ENCODE measurements around the gene IL4I1.
A peak's percentile ranks its signal among the peaks of the same experiment; 100 is the strongest.

Gene IL4I1

DNA sequence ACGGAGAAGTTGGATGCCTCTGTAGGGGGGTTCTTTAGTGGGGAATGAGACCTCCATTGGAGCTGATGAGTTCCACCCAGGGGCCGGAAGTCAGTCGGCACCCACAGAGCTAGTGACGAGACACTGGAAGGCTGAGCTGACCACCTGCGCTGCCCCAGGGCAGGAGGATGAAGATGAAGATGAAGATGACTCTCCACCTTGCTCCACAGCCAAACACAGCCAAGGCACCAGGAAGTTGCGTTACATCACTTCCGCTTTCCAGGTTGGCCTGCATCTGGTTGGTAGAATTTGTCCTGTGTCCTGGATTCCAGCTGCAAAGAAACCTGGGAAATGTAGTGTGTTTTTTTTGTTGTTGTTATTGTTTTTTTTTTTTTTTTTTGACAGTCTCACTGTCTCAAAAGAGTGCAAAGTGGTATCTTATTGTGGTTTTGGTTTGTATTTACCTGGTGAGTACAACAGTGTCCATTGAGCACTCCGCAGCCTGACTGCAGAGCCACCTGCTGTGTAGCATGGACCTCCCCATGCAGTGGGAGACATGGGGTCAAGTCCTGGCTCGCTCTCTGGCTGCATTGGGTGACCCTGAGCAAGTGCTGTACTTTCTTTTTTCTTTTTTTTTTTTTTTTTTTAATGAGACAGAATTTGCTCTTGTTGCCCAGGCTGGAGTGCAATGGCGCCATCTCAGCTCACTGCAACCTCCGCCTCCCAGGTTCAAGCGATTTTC is 17.3 kb downstream of the IL4I1 start:
- DNase-seq: no peak

DNA sequence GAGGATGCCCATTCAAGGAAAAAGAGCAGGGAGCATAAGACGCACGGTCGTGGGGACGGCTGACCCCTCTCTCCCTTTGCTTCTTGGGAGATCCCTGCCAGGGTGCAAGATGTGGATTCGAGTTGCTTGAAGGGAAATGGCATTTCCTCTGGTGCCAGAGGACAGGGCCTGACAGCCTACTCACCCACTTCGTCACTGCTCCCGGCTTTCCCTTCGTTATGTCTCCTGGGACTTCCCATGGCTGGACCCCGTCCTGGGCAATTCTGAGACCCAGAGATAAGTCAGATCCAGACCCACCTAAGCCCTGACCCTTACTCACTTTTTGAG is 18.0 kb downstream of the IL4I1 start:
- DNase-seq: no peak

- peak in 54 of 56 donors; percentile 88 to 99 (median 96) for DNase-seq
Measured at GRCh38 chr19:49877879-49878743, 18.6 kb downstream of the IL4I1 start.

GRCh38 chr19:49877020-49877878 is 19.4 kb downstream of the IL4I1 start, which contains the start of the genes AKT1S1 and TBC1D17:
Gene AKT1S1 (minus strand): TSS chr19:49877355. CDS start chr19:49873295, 4,060 bp downstream.
Gene TBC1D17 (plus strand): TSS chr19:49877702. CDS start chr19:49877724, 22 bp downstream.
- peak; percentile 92 to 100 (median 99) for DNase-seq

GRCh38 chr19:49876422-49877019 is 20.2 kb downstream of the IL4I1 start:
- peak; percentile 79 to 100 (median 98) for DNase-seq

DNA sequence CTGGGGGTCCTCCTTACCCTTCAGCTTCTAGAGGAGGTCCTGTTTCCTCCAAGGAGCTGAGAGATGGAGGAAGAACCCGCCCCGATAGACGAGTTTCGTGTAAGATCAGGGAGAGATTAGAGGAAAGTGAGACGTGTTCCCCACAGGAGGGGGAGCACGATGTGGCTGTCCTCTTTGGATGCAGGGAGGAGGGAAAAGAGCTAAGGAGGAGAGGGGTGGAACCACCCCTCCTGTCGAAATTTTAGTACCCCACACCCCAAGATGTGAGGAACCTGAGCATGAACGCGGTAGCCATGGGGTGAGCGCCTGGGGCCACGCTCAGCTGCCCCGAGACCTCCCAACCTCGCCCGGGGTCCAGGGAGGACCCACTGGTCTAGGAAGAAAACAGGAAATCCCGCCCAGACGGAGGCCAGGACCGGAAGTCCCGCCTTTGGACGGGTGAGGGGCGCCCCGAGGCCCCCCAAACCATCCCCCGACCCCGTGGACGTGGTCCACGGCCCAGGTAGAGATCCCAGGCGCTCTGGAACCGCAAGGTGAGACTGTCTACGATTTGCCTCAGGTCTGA is 20.7 kb downstream of the IL4I1 start:
- peak in 47 of 56 donors; percentile 40 to 82 (median 69) for DNase-seq

- DNase-seq: no peak
Measured at GRCh38 chr19:49875177-49875576, 21.5 kb downstream of the IL4I1 start.

DNA sequence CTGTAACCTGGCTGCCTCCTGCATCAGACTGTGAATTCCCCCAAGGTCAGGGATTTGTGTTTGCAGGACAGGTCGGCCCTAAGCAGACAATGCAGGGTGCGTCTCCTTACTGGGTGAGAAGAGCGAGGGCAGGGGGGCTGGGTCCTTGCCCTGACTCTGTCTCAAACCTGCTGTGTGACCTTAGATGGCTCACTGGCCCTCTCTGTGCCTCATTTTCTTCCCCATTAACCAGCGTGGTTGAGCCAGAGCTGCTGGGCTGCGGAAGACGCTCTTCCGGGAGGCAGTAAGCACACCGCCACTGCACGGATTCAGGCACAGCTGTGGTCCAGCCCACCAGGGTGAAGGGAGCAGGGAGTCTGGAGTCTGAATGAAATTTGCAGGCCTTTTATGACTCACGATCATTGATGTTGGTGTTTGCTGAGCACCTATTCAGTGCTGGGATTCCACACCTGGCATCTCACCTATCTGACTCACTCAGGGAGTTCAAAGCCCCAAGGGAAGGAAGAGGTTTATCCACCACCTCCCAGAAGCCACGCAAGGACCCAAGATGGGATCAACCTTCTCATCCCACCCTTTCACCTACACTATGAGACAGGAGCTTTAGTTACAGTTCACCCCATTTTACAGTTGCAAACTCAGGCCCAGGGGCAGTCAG is 22.1 kb downstream of the IL4I1 start:
- no peak for DNase-seq

DNA sequence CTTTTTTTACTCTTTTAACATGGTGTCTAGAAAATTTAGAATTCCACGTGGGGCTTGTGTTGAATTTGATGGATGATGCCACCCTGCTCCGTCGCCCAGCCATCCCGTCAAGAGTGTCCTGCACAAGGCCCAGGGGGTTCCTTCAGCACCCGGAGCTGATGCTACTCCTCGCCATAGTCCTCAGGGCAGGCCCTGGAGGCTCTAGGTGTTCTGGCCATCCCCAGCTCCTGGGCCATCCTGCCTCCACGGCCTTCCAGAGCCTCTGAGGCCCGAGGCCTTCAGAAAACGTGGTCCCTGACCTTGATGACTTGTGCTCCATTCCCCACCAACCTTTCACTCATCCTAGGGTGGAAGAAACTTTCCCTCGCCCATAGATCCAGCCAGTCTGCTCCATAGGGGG is 22.9 kb downstream of the IL4I1 start:
- no peak for DNase-seq

DNA sequence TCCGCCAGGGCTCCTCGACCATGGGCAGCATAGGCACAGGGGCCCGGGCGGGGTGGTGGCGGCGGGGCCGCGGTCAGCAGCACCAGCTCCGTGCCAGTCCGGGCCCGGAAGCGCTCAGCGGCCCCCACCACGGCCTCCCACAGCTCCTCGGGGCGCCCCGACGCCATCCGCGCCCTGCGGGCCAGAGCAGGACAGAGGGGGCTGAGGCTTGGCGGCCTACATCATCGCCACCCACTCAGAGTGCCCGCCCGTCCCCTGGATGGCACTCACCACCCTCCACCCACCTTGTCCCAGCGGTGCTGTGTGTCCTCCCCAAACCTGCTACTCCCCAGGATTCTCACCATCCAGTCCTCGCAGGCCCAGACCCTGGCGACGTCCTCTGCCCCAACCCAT is 23.6 kb downstream of the IL4I1 start:
- no peak for DNase-seq

- no peak for DNase-seq
Measured at GRCh38 chr19:49872245-49873128, 24.2 kb downstream of the IL4I1 start.

DNA sequence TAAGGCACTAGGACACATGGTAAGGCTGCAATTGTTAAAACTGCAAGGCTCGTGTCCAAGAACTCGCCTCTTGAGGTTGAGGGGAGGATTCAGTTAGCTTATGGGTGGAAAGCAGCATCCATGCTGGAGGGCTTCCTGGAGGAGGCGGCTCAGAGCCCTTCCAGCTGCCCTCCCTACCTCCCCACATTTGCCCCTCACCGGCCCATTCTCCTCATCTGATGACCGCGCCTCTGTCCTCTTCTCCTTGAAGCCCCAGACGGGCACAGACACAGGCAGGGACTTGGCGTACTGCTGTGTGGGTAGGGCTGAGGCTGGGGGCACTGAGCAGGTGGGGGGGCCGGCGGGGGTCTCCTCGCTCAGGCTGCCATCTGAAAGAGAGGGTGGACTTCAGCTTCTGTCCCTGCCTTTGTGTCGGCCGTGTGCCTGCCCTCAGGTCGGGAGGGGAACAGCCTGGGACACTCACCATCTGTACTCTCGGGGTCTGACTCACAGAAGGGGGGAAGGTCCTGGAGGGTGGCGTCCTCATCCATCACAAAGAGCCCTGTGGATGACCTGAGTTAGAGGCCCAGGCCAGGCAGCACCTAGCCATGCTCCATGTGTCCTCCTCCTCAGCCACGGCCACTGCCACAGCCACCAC is 25.2 kb downstream of the IL4I1 start:
- no peak for DNase-seq

GRCh38 chr19:49870309-49870901 is 26.3 kb downstream of the IL4I1 start:
- peak in 1 of 56 donors; percentile 7 for DNase-seq

GRCh38 chr19:49869484-49870308 is 27.0 kb downstream of the IL4I1 start:
- peak; percentile 89 to 100 (median 98) for DNase-seq

DNA sequence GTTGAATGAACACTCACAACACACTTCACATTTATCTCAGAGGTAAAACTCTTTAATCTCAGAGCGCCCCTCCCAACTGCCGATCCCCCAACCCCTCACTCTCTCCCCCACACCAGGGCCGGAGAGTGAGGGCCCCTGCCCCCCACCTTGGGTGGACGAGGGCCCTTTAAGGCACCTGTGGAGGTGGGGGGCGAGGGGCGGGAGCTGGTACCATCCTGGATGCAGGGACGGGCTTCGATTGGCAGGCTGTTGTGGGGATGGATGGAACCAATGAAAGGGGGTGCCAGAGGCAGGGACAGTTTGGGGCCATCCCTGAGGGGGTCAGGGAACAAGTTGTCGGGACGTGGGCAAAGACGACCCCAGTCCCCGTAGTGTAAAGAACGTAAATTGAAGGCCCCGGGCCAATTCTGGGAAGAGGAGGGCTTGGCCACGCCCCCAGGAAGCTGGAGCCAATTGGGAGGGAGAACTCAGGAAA is 27.6 kb downstream of the IL4I1 start:
- DNase-seq: peak in 4 of 56 donors; percentile 67 to 97 (median 84)

DNA sequence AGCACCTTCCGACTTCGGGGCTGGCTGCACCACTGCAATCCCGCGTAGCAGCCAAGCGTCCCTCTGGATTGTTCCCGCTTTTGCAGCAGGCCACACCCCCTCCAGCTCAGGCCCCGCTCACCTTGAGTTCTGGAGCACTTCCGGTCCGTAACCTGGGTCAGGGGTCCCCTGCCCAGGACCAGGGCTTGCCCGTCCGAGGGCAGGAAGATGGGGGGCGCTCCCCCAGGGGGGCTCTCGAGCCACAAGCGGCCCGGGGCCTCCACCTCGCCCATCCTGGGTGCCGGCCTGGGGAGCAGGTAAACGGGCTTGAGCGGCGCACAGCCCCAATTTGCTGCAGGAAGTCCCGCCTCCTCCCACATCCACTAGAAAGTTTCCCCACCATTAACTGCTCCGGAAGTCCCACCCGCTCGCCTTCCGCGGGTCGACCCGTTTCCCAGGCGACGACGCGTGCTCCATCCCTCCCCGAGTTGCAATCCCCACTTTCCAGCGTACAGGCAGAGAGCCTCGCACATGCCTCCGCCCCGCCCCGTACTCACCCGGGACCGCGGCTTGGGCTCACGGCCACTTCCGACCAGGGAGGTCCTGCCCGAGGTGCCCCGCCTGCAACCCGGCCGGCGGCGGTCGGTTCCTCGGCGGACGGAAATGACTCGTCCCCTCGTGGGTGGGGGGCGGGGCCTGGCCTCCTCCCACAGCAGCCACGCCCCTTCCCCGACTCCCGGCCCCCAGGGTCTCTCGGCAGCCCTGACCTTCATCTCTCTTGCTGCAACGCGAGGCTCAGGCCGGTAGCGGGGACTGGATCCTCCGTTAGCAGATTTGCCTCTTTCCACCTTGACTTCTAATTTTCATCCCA is 29.5 kb downstream of the IL4I1 start, which contains the start of gene PNKP:
PNKP (minus strand) TSS at position 644 of the 850 bp plus-strand sequence; CDS start at position 272, 372 bp downstream.
- peak; percentile 64 to 99 (median 92) for DNase-seq
